Activated CD4-positive, alpha-beta T cell treated with anti-CD3 and anti-CD28 coated beads, Interleukin-2, amount 50 U/mL, for 16 hours (primary cell): Measurements from ENCODE around the gene ATP2B2.
"Not testable (repeated sequence)": the region's sequence is repeated elsewhere in the genome, so short reads cannot be mapped to it uniquely, and the experiment has no call there.

Source experiments
- DNase-seq: peaks from one replicate; pipeline ENCODE4 v3.0.0-alpha.2; 2020

ATP2B2 gene

DNA sequence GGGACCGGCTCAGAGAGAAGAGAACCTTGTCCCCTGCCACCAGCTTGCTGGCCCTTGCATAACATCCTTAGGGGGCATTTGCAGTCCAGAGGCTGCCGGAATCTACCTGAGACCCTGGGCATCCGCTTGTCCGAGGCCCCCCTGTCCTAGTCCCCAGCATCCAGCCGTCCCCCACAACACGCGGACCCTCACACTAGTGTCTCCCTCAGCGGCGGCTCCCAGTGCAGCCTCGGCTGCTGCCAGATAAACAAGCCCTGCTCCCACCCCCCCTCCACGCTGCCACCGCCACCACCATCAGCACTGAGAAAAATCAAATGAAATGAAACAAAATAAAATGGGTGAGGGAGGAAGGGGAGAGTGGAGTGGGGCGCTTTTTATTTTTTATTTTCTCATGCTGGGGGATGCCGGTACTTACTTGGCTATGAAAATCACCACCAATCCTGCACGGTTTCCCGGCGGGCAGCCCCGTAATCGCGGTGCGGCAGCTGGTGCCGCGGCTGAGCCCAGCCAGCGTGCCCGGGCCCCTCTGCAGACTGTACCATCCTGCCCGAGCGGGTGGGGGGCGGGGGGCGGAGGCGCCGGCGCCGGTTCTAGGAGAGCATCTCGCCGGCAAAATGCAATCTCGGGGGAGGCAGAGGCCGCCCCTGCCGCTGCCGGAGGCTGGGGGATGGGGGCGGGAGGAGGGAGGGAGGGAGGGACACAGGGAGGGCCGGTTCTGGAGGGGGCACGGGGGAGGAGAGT is at the start of gene ATP2B2:
ATP2B2 (minus strand) TSS at position 537 of the 741 bp plus-strand sequence. CDS start 56,043 bp downstream, outside the sequence.
- no peak for DNase-seq

DNA sequence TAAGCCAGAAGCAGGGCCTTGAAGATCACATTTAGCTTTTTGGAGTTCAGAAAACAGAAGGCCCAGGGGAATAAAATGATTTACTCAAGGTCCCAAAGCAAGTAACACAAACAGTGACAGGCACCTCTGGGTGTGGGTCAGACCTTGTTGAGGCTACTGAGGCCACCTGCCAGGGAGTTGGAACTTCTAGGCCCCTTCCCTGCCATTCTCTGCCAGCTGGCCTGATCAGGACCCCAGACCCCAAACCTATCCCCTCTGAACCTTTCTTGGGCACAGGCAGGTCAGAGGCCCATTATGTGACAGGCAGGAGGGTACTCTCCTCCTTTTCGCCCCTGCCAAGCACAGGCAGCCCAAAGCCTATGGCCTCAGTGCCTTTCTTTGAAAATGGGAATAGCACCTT is 49.4 kb upstream of the ATP2B2 start:
- no peak for DNase-seq

DNA sequence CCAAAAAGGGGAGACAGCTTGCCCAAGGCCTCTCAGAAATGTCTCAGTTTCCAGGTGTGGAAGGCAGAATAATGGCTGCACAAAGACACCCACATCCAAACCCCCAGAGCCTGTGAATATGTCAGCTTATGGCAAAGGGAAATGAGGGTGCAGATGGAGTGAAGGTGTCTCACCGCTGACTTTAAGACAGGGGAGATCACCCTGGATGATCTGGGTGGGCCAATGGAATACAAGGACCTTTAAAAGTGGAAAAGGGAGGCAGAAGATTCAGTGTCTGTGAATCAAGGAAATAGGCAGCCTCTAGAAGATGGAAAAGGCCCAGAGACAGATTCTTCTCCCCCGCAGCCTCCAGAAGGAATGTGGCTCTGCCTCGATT is 48.8 kb upstream of the ATP2B2 start:
- no peak for DNase-seq

DNA sequence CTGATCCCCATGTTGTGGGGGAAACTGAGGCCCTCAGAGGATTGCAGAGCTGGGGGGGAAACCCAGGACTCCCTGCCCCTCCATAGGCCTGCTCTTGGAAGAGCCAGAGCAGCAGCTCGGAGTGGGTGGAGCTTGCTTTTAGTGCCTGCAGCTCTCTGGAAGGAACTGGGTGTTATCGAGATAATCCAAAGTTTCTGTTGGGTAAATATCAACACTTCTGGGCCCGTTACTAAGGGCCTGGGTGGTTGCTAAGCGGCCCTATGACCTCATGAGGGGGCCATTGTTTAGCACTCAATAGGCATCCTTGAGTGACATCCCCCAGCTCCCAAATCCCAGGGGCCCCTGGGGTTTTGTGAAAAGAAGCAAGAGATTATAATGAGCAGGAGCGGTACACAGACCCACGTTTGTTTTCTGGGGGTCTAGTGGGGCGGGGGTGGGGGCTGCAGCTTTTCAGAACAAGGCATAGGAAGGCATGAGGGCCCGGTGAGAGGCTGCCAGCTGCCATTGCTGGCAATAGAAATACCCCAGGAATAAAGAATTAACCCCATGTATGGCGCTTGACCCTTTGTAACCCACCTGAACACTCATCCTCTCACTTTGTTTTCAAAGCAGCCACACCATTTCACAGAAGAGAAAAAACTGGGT is 48.3 kb upstream of the ATP2B2 start:
- no peak for DNase-seq

DNA sequence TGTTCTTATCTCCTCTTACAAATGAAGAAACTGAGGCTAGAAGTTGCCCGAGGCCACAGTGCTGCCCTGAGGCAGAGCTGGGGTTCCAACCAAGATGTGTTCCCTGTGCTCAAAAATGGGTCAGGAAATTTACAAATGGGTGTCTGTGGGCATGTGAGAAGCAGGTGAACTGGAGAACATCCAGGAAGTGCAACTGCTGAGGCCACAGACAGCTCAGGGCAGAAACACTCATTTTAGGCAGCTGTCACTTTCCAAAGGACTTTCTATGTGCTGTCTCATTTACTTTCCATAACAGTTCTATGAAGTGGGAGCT is 47.2 kb upstream of the ATP2B2 start:
- DNase-seq: peak; percentile 59

DNA sequence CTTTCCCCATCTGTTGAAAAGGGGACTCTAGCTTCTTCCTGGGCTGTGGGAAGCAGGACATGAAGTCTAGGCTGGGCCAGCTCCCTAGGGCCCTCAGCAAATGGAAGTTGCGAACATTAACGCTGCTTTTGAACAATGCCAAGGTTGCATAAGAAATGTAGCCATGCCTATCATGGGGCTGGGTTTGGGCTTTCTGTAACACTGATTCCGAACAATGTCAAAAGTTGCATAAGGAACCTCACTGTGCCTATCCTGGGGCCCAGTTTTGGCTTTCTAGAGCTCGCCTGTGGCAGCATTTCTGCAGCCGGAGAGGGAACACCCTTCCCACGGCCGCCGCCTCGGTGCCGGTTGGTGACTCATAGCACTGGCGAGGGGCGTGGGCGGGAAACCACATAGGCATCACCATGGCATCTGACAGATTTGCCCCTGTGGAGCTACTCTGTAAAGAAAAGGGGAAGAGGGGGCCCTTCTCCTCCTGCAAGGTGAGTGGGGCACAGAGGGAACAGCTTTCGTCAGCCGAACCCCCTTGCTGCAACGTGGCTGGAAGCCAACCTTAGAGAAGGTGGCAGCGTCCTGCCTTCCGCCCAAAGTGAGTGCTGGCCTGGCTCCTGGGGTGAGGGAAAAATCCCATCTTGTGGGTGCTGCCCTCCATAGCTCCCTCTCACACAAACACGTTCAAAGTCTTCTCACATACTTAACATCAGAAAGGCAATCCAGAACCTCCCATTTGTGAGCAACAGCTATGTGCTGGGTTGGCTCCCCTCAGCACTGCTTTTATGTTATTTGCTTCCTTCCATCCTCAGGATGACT is 46.6 kb upstream of the ATP2B2 start:
- peak; percentile 88 for DNase-seq

DNA sequence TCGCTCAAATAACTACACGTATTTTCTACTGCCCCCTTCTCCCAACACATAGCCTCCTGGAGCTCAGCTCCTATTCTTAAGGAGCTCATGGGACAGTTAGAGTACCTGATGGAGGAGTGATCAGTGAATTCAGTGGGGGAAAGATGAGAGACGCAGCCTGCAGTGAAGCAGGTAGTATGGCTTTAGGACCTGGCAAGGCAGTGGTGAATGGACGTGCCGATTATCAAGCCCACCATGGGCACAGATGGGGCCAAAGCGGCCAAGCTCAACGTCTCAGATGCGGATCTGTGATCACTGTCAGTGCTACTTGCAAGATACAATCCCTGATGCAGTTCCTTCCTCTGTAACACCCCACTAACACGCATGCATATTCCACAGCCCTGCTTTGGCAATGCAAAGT is 45.8 kb upstream of the ATP2B2 start:
- no peak for DNase-seq

DNA sequence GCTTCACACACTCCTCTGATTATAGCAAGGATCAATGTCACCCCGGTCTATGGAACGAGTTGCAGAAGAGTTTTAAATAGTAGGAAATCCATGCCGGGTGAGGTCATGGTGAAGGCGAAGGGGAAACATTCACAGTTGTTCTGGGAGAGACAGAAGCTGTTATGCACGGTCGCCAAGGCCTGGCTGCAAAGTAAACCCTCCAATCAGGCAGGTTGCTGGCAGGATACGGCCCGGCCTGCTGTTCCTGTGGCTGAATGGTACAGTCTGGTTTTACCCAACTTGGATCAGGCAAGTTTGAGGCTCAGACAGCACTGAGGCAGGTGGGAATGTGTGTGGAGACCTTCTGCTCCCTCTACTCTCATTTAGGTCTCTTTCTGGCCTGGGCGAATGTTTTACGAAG is 45.3 kb upstream of the ATP2B2 start:
- no peak for DNase-seq

DNA sequence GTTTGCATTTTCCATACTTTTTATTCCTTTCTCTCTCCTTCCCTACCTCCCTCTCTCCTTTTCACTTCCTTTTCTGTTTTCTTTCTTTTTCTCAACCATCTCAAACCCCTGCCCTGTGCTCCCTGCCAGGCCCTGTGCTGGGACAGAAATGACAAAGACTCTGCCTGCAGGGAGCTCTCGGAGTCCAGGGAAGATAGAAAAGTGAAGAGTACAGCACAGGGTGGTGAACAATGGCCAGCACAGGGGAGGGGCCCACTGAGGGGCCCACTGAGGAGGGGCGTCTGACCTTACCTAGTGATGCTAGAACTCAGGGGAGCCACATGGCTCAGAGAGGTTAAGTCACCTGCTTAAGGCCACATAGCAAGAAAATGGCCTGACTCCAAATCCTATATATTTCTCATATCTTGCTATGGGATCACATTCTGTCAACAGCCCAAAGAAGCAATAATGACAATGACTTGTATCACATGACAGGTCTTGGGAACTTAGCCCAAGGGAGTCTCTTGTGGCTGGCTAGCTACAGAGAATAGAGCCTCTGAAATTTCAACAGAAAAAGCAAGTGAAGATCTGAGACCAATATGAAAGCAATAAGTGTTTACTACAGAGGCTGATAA is 44.3 kb upstream of the ATP2B2 start:
- no peak for DNase-seq

DNA sequence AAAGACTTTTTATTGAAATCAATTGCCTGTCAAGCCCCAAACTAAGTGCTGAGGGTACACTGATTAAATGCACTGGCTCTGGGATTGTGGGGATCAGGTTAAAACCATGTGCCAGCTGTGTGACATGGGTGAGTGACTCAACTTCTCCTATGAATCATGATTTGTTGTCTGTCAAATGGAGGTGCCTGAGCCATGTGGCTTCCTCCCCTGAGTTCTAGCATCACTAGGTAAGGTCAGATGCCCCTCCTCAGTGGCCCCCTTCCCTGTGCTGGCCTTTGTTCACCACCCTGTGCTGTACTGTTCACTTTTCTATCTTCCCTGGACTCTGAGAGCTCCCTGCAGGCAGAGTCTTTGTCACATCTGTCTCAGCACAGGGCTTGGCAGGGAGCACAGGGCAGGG is 43.6 kb upstream of the ATP2B2 start:
- DNase-seq: peak; percentile 71

DNA sequence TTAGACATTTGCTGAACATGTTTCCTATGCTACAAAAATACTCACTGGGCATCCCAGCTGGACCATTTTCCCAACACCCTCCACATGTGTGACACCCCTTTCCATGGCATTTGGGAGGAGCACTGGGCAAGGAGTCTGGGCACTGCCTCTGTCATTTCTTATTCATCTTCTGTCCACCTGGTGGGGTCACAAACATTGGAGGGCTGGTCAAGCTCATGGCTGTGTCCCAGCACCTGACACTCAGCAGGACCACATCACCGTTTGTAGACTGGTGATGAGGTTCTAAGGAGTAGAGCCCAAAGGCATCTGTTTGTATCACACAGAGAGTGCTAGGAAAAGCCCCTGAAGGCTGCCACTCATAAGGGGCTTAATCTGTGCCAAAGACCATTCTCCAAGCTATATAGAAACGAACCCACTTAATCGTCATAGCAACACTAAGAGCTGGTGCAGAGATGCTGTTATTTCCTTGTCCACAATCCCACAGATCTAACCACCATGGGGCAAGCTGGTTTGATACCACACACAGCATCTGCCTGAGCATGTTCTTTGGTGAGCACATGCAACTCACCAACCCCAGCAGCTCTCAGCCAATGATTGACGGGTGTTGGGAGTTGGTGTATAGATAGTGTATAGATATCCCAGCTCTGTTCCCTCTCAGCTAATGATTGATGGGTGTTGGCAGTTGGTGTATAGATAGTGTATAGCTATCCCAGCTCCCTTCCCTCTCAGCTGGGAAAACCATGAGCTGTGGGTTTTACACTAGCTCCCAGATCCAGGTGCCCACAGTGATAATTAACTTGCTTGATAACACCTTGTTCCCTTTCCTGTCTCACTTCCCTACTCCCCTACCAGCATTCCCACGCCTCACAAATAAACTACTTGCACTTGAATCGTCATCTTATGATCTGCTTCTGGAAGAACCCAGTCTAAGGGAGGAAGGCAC is 42.7 kb upstream of the ATP2B2 start:
- DNase-seq: peak; percentile 29

DNA sequence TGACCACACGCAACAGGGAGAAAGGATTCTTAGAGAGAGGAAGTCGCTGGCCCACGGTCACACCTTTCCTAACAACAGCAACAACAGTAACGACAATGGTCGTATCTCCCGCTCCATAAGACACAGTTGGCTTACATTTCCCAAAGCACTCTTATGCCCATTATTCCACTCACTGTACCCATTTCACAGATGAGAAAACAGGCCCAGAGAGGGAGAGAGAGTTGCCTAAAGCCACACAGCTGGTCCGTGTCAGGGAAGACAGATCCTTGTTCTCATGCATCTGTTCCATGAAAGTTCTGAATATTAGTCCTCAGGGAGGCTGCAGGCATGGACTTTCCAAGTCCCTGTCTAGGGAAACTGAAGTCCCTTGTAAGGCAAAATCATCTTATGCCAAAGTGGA is 42.0 kb upstream of the ATP2B2 start:
- no peak for DNase-seq

DNA sequence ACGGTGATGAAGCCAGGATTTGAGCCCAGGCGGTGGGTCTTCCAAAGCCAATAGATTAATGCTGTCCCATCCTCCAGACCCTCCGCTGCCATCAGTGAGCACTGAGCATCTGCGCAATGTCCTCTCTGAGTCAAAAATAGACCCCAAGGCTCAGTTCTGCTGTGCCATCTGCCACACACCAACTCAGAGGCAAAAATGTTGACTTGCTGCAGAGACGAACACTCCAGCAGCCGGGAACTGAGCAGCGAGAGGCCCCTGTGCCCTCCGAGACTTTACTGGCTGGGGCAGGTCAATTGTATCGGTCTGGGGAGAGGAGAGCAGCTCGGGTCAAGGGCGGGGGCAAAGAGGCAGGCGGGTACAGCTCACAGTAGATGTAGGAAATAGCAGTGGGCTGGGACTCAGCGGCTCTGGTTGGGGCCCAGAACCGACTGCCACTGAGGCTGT is 41.5 kb upstream of the ATP2B2 start:
- no peak for DNase-seq

DNA sequence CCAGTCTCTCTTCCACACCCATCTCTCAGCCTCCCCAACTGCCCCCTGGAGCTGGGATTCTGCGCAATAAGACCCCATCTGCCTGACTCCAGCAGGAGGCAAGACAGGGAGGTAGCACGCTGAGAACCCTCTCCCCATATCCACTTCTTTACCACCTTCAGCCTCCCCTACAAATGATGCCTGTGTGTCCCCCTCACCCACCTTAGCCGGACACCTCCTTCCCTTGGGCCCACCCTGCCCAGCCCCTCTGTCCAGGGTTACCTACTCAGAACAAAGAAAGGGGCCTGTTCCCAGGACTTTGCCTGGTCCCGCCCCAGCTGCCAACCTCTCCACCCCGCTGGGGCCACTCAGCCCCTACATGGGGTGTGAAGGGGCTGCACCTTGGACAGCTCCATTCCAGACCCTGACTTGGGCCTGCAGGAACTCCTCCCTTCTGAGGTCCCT is 40.8 kb upstream of the ATP2B2 start:
- no peak for DNase-seq

DNA sequence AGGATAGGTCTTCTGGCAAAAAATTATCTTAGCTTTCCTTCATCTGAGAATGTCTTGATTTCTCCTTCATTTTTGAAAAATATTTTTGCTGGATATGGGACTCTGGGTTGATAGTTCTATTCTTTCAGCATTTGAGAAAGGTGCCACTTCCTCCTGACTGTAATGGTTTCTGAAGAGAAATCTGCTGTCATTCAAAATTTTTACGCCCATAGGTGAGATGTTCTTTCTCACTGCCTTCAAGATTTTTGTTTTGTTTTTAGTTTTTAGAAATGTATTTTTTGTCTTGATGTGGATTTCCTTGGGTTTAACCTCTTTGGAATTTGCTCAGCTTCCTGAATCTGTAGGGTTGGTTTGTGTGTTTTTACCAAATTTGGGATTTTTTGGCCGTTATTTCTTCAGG is 37.1 kb upstream of the ATP2B2 start:
- DNase-seq: no peak

DNA sequence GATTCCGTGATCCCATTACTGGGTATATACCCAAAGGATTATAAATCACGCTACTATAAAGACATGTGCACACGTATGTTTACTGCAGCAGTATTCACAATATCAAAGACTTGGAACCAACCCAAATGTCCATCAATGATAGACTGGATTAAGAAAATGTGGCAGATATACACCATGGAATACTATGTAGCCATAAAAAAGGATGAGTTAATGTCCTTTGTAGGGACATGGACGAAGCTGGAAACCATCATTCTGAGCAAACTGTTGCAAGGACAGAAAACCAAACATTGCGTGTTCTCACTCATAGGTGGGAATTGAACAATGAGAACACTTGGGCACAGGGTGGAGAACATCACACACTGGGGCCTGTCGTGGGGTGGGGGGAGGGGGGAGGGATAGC is 35.0 kb upstream of the ATP2B2 start:
- not testable (repeated sequence) for DNase-seq

DNA sequence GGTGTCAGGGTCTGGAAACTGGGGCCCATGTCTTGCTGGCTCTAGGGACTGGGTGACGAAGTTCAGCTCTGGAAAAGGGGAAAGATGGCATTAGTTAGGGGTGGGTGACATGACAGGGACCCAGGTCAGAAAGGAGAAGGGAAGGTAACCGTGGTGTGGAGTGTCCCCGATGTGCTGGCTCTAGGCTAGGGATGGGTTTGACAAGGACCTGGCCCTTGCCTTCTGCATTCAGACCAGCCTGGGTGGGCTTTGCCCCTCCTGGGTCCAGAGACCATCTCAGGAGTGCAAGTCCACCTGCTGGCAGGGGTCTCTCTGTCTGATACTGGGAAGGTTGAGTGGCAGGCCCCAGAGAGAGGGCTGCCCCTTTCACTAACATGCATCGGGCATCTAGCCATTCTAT is 28.7 kb upstream of the ATP2B2 start:
- DNase-seq: no peak

DNA sequence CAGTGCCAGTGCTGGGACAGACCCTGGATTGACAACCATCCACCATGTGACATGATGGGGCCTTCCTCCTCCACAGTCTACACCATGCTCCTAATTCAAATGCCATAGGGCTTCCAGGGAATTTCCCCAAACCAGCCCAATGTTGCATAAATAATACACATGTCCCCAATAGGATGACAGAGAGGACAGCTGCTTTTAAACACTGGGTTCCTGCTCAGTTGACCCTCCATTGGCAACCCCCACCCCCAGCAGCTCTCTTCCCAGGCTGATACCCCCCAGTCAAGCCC is 28.3 kb upstream of the ATP2B2 start:
- no peak for DNase-seq

DNA sequence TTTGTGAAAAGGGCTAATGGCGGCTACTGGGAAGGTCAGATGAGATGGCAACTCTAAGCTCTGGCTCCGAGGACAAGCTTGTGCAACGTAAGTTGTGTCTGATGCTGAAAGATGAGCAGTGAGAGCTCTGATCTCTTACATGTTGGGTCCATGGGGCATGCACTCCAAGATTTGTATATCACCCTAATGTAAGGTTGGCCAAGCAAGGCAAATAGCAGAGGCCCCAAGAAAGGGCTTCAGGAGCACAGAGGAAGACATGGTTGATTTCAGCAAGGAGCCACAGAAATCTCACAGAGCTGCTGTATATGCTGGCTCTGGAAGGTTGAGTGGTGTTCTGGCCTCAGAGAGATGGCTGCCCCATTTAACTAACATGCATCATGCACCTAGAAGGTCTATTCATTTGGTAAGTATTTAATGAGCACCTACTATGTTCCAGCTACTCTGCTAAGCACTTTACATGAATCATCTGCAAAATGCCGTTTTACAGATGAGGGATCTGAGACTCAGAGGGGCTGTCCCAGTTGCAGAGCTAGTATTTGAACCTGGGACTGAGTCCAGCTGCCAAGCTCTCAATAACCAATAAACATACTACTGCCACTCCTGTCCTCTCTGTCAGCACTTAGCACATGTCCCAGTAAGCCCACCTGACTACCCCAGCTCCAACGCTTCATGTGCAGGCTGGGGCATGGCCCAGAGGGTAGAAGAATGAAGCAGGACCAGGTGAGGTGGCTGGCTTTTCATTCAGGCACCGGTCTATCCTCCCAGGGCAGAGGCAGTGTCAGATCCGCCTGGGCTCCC is 27.8 kb upstream of the ATP2B2 start:
- no peak for DNase-seq

DNA sequence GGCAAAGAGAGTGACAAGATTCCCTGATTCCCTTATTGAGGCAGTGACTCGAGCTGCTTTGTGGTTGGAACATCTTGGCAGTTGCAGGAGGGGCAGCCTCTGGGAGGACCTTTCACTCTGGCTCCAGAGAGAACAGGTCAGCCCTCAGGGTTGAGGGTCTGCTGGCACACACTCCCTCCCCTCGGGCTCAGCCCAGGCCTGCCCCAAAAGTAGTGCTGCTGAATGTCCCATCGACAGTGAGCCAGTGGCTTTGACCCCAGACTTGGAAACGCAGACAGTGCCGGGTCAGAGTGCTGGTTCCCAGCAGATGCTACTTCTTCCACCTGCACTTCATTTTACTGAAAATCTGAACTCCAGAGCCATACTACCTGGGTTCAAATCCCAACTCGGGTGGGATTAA is 25.6 kb upstream of the ATP2B2 start:
- no peak for DNase-seq

DNA sequence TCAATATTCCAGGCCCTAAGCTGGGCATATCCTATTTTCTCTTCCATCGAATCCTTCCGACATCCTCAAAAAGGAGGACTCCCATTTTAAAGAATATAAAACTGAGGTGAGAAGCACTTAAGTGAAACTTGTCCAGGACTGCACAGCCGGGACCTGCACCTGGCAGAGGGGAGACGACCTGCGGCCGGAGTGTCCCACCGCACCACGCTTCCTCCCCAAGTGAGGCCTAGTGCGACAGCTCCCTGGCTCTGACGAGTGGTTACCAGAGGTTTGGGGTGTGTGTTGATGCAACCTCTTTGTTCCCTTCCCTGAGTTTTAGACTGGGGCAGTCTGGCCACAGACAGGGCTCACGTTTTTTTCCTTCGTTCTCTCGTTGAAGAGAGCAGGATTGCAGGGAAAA is 24.9 kb upstream of the ATP2B2 start:
- DNase-seq: no peak

DNA sequence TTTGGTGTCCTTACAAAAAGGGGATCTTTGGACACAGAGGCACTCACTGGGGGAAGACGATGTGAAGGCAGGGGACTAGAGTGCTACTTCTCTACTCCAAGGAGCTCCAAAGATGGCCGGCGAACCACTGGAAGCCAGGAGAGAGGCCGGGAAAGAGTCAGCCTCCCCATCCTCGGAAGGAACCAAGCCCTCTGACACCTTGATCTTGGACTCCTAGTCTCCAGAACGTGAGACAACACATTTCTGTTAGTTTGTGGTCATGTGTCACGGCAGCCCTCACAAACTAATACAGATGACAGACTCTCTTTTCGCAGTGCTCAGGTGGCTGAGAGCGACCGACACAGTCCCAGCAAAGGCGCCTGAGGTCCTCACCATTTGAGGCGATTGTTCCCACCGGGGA is 24.4 kb upstream of the ATP2B2 start:
- DNase-seq: no peak
